Tibial nerve (tissue), 4 donors: ENCODE results near the gene KIAA1143.

Experiments used
- EP300 ChIP-seq, 2 donors: sonication (generic); formaldehyde crosslinking; IDR thresholded peaks; one replicate each; pipeline ENCODE4 v1.6.1; 2017; ENCODE audit warnings: antibody characterized with exemption in 2 of 2, mild to moderate bottlenecking in 1 of 2
- POLR2A ChIP-seq, 2 donors: fragments of 450-650 bp; IDR thresholded peaks; one replicate each; pipeline ENCODE4 v1.6.1; 2017; ENCODE audit warnings: antibody characterized with exemption in 2 of 2, mild to moderate bottlenecking in 2 of 2, moderate library complexity in 2 of 2
- TF ChIP-seq, protein P1 (sequence below), 5 experiments: fragments of 200-600 bp in 3 of 5; fragments of 450-650 bp in 2 of 5; sonication (generic) in 3 of 5; IDR thresholded peaks; one replicate each; pipeline ENCODE4 v1.5.1; 2016 to 2019; ENCODE audit warnings: antibody characterized with exemption in 5 of 5, mild to moderate bottlenecking in 3 of 5, moderate library complexity in 2 of 5

DNA sequence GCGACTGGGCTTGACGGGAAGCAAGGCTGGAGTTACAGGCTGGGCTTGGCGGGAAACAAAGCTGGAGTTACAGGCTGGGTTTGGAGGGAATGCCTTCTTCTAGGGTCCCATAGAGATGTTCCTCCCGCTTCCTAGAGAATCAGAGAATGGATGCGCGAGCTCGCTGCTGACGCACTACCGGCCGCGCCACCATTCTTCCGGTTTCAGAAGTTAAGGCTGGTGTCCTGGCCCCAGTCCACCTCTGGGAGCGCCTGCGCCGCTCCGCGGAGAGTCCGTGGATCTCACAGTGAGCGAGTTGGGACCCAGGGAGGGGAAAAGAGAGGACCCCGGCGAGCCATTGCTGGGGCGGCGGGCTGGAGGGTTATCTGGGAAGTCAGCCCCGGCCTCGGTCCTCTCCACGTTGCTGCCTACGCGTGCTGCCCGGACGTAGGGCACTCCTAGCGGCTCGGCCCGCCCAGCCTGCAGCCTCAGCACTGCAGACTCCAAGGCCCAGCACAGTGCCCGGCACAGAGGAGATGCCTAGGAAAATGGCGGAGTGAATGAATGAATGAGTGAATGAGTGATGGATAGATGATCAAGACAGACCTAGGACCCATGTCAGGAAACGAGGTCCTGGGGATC lies 48.9 kb downstream of the KIAA1143 start, which contains the start of gene ZNF502:
- TF ChIP-seq, protein P1, sequence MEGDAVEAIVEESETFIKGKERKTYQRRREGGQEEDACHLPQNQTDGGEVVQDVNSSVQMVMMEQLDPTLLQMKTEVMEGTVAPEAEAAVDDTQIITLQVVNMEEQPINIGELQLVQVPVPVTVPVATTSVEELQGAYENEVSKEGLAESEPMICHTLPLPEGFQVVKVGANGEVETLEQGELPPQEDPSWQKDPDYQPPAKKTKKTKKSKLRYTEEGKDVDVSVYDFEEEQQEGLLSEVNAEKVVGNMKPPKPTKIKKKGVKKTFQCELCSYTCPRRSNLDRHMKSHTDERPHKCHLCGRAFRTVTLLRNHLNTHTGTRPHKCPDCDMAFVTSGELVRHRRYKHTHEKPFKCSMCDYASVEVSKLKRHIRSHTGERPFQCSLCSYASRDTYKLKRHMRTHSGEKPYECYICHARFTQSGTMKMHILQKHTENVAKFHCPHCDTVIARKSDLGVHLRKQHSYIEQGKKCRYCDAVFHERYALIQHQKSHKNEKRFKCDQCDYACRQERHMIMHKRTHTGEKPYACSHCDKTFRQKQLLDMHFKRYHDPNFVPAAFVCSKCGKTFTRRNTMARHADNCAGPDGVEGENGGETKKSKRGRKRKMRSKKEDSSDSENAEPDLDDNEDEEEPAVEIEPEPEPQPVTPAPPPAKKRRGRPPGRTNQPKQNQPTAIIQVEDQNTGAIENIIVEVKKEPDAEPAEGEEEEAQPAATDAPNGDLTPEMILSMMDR (IDR thresholded peaks at IDR 0.05), result peak in 4 of 5 experiments; percentile 11 to 54 (median 32)
- no peak for TF ChIP-seq POLR2A (IDR thresholded peaks at IDR 0.05)
- TF ChIP-seq EP300 (IDR thresholded peaks at IDR 0.05), result peak in 1 of 2 donors; percentile 74
